ENCODE results near the gene SYNPO2.

DNA sequence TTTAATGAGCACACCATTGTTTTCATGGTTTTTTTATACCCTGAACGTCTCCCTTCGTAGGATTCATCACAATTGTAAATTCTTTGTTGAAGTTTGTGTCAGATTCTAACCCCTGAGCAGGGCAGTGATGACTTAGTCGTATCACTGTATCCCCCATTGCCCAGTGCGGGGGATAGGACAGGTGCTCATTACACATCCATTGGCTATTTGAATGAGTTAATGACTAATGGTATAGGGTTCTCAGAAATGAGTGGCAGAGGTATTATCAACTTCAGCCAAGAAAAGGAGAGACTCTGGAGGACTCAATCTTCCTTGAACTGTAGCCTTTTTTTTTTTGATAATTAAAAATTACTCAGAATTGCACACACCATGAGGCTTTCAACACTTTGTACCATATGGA is 64.6 kb downstream of the SYNPO2 start:
- no peak for TF ChIP-seq FOXP2 (optimal IDR thresholded peaks at IDR 0.05; ENCODE audit: borderline replicate concordance, extremely low read depth, extremely low read length, insufficient read depth)
- no peak for TF ChIP-seq POLR2AphosphoS5 (IDR thresholded peaks at IDR 0.05; ENCODE audit: low read depth, low read length)
